Activated T-helper 2 cell treated with anti-CD3 and anti-CD28 coated beads, Interferon-gamma antibody, Interleukin-2, Interleukin-4, amounts not matched to agents 10 μg/mL and 5 μg/mL and 100 μg/mL, durations not matched to agents 14 hours and 24 hours and 36 hours (primary cell): ENCODE data around the gene TBC1D22B. TPM values are rescaled to one million over a fixed set of nuclear protein-coding genes. Genes with fewer than 3 reads are reported as not detected.
"Not testable (repeated sequence)": the region's sequence is repeated elsewhere in the genome, so short reads cannot be mapped to it uniquely, and the experiment has no call there.

Experiments
- DNase-seq: peaks from one replicate; pipeline ENCODE4 v3.0.0; 2021; ENCODE audit warnings: low spot score
- H3K27ac Mint-ChIP-seq: one replicate; pipeline ENCODE4 v1.8.0; 2021; ENCODE audit warnings: mixed read lengths
- H3K27me3 Mint-ChIP-seq: one replicate; pipeline ENCODE4 v1.8.0; 2021; ENCODE audit warnings: low read depth, mixed read lengths
- H3K36me3 Mint-ChIP-seq: one replicate; pipeline ENCODE4 v1.8.0; 2021; ENCODE audit warnings: low read depth, mixed read lengths
- H3K4me1 Mint-ChIP-seq: one replicate; pipeline ENCODE4 v1.8.0; 2021; ENCODE audit warnings: low read depth, mixed read lengths
- H3K4me3 Mint-ChIP-seq: one replicate; pipeline ENCODE4 v1.8.0; 2021; ENCODE audit warnings: low read depth, mild to moderate bottlenecking, moderate library complexity, mixed read lengths
- H3K9me3 Mint-ChIP-seq: one replicate; pipeline ENCODE4 v1.8.0; 2021; ENCODE audit warnings: mixed read lengths
- intact Hi-C: fragments of 100-400 bp; cut with micrococcal nuclease; formaldehyde crosslinking; loops from one replicate; pipeline ENCODE4 v1.15.1; 2023
- total RNA-seq: library from RNA; stranded (reverse); gene quantifications from 2 replicates; pipeline ENCODE4 v1.2.3, GENCODE V29; 2022

TBC1D22B gene
- total RNA-seq, 1 donor from 2014 or later: 13.8 TPM

DNA sequence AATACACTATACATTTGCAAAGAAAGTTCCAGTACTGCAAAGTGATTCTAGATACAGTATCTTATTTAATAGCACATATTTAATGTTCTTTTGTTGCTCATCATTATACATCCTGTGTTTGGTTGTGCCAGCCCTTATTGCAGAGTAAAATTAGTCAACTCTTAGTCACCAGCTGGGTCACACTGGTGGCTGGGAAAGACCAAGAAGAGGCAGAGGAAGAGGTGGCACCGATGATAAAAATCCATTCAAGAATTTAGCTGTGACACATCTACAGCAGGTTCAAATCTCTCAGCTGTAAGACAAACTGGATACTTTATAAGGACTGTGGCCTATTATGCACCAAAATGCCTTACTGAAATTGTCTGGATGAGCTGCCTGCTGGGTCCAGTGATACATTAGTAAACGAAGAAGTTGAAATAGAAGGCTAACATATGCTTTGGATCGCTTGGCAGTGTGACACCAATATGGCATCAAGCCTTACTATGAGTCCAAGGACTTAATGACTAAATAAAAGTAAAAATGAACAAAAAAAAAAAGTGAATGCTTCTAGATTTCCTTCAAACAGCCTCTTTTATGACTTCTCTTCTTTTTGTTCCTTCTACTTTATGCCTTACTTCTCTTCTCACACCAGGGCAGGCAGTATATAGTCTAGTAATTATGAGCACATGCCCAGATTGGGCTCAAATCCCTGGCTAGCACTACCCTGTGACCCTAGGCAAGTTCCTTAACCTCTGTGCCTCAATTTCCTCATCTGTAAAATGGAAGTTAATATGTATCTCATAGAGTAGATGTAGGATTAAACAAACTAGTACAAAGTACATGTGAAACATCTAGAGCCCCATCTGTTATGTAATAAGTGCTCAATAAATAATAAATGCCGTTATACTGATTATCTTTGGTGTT lies 66.8 kb downstream of the TBC1D22B start:
- no peak overlapping the region for H3K4me3 Mint-ChIP-seq
- H3K9me3 Mint-ChIP-seq: no peaks in the 10 kb centered on the region
- no peak for DNase-seq
- peak overlapping the region; percentile 12 for H3K27ac Mint-ChIP-seq
- H3K36me3 Mint-ChIP-seq: peaks cover 31% of the 10 kb centered on the region
- intact Hi-C loops: loop anchor here (1.0 to 5.0 kb wide), 4 partner anchors 28 to 368 kb away; partner anchors contain the start of gene RNF8
- H3K27me3 Mint-ChIP-seq: no peaks in the 10 kb centered on the region
- H3K4me1 Mint-ChIP-seq: peaks cover 13% of the 10 kb centered on the region

DNA sequence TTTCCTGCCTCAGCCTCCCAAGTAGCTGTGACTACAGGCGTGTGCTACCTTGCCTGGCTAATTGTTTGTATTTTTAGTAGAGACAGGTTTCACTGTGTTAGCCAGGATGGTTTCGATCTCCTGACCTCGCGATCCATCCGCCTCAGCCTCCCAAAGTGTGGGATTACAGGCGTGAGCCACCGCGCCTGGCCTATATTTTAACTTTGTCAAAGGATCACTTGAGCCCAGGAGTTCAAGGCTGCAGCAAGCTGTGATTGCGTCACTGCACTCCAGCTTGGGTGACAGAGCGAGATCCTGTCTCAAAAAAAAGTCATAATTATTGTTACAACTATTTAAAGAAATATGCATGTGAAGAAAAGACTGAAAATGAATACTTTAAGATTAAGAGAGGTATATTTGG lies 72.8 kb downstream of the TBC1D22B start:
- H3K4me1 Mint-ChIP-seq, H3K9me3 Mint-ChIP-seq, DNase-seq, H3K4me3 Mint-ChIP-seq, H3K27ac Mint-ChIP-seq, intact Hi-C loops, H3K27me3 Mint-ChIP-seq: not testable (repeated sequence)
- H3K36me3 Mint-ChIP-seq: peaks cover 24% of the 10 kb centered on the region

DNA sequence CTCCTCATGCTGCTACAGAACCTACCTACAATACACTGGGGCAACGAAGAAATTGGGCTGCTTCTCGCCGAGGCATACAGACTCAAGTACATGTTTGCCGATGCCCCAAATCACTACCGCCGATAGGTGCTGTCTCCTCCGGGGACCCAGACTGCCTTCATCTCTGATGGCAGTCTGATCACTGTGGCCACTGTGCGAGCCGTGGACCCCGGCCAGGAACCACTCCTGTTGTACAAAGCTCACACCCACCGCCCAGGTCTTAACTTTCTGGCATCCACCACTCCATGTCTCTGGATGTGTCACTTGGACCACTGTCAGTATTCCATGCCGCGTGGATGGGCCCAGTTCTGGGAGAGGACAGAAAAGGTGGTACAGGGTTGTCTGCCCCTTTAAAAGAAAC lies 73.5 kb downstream of the TBC1D22B start:
- Mint-ChIP-seq H3K9me3 (no peaks in the 10 kb centered on the region), H3K36me3 (peaks cover 24% of the 10 kb centered on the region), H3K27ac (no peak overlapping the region), H3K4me1 (peaks cover 6% of the 10 kb centered on the region), H3K4me3 (no peak overlapping the region), H3K27me3 (no peaks in the 10 kb centered on the region)
- intact Hi-C loops: no loop called here
- no peak for DNase-seq

DNA sequence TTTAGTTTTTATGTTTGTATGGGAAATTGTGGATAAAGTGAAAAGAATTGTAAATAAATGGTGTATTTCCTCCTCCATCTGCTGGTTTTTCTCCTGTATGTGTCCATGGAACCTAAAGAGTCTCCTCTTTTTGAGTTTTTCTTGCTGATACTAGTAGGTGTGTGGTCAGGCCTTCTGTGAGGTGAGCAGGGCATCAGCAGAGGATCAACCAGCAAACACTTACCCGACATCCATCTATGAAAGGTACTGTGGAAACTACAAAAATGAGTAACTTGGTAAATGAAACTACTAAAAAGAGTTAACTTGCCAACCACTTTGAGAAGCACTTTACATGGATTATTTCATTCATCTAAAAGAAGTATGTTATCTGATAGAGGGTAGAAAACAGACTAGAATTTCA lies 75.3 kb downstream of the TBC1D22B start:
- H3K4me3 Mint-ChIP-seq: no peak overlapping the region
- peak overlapping the region; percentile 44 for H3K27ac Mint-ChIP-seq
- H3K27me3 Mint-ChIP-seq: no peaks in the 10 kb centered on the region
- intact Hi-C loops: no loop called here
- peaks cover 22% of the 10 kb centered on the region for H3K36me3 Mint-ChIP-seq
- H3K9me3 Mint-ChIP-seq: no peaks in the 10 kb centered on the region
- no peak for DNase-seq
- H3K4me1 Mint-ChIP-seq: peaks cover 6% of the 10 kb centered on the region

DNA sequence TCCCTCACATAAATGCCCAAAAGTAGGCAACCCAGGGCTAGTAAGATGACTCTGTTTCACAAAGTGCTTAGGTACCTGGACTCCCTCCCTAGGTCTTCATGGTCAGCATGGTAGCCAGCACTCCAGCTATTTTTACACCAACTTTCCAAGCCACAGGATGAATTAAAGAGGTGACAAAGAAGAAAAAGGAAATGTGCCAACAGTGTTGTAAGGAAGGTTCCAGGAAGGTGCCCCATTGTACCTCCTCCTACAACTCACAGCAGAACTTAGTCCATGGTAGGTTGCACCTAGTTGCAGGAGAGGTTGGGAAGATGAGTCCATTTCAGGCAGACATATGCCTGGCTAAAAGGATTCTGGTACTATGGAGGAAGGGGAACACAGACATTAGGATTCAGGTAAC lies 76.5 kb downstream of the TBC1D22B start:
- H3K27ac Mint-ChIP-seq: no peak overlapping the region
- peaks cover 22% of the 10 kb centered on the region for H3K36me3 Mint-ChIP-seq
- no peak for DNase-seq
- H3K27me3 Mint-ChIP-seq: no peaks in the 10 kb centered on the region
- peaks cover 6% of the 10 kb centered on the region for H3K4me1 Mint-ChIP-seq
- no peak overlapping the region for H3K4me3 Mint-ChIP-seq
- H3K9me3 Mint-ChIP-seq: no peaks in the 10 kb centered on the region
- intact Hi-C loops: no loop called here

DNA sequence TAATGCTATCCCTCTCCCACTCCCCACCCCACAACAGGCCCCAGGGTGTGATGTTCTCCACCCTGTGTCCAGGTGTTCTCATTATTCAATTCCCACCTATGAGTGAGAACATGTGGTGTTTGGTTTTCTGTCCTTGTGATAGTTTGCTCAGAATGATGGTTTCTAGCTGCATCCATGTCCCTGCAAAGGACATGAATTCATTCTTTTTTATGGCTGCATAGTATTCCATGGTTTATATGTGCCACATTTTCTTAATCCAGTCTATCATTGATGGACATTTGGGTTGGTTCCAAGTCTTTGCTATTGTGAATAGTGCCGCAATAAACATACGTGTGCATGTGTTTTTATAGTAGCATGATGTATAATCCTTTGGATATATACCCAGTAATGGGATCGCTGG lies 80.7 kb downstream of the TBC1D22B start:
- H3K27me3 Mint-ChIP-seq, intact Hi-C loops, H3K9me3 Mint-ChIP-seq, H3K4me1 Mint-ChIP-seq, DNase-seq, H3K27ac Mint-ChIP-seq, H3K4me3 Mint-ChIP-seq, H3K36me3 Mint-ChIP-seq: not testable (repeated sequence)

DNA sequence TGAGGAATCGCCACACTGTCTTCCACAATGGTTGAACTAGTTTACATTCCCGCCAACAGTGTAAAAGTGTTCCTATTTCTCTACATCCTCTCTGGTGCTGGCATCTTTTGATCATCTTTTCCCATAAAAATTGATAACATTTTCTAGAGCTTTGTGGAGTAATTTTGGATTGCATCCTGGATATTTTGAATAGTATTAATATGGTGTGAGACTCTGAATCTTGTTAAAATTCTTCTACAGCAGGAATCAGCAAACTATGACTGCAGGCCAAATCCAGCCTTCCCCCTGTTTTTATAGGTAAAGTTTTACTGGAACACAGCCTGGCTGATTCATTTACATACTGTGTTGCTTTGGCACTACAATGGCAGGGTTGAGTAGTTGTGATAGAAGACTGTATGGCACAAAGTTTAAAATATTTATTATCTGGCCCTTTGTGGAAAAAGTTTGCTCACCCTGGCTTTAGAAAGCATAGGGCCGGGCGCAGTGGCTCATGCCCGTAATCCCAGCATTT lies 81.2 kb downstream of the TBC1D22B start:
- no peak for DNase-seq
- Mint-ChIP-seq H3K36me3 (peaks cover 3% of the 10 kb centered on the region), H3K4me3 (no peak overlapping the region), H3K9me3 (no peaks in the 10 kb centered on the region), H3K27ac (no peak overlapping the region), H3K4me1 (peaks cover 4% of the 10 kb centered on the region), H3K27me3 (peaks cover 8% of the 10 kb centered on the region)
- intact Hi-C loops: no loop called here

DNA sequence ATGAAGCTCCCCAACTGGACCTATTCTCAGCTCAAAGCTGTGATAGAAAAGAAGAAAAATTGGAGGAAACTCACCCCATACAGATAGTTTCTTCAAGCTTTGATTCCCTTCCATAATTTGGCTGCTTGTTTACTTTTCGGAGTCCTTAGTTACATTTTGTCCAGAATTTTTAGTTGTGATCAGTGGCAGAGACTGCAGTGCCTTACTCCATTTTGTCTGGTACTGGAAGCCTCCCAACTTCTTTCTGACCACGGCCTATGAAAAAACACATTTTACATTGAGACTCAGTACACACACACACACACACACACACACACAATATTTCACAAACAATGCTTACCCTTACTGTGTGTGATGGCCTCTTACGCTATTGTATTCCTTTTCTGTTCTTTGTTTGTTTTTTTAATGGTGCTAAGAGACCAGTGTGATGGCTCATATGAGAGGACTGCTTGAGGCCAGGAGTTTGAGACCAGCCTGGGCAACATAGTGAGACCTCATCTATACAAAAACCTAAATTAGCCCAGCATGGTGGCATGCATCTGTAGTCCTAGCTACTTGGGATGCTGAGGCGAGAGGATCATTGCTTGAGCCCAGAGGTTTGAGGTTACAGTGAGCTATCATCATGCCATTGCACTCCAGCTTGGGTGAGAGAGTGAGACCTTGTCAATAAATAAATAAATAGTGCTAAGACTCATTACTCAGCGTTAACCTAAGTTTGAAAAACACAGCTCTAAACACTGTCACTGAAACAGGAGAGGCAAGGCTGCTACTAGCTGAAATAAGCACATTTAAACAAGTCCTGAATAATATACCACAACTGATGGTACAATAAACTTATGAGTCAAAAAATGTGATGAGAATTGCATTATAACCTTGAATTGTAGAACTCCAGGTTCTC lies 82.4 kb downstream of the TBC1D22B start:
- Mint-ChIP-seq H3K36me3 (no peaks in the 10 kb centered on the region), H3K27me3 (peaks cover 13% of the 10 kb centered on the region), H3K9me3 (no peaks in the 10 kb centered on the region), H3K27ac (no peak overlapping the region), H3K4me1 (peaks cover 4% of the 10 kb centered on the region), H3K4me3 (no peak overlapping the region)
- intact Hi-C loops: no loop called here
- no peak for DNase-seq

DNA sequence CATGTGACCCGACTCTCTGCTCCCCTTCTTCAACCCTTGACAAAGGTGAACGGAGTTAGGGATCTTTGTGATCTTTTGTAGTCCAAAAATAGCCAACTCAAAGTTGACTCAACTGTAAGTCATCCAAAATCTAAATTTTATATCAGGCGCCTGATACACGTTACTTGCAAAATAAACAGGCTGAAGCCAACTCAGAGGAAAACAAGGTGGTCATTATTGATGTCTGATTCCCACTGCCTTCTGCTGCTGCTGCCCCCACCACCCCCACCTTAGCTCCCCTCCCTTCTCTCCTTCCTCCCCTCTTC lies 83.0 kb downstream of the TBC1D22B start:
- Mint-ChIP-seq H3K36me3 (no peaks in the 10 kb centered on the region), H3K4me1 (peaks cover 4% of the 10 kb centered on the region), H3K4me3 (no peak overlapping the region), H3K27me3 (peaks cover 13% of the 10 kb centered on the region), H3K27ac (no peak overlapping the region), H3K9me3 (no peaks in the 10 kb centered on the region)
- intact Hi-C loops: no loop called here
- no peak for DNase-seq

DNA sequence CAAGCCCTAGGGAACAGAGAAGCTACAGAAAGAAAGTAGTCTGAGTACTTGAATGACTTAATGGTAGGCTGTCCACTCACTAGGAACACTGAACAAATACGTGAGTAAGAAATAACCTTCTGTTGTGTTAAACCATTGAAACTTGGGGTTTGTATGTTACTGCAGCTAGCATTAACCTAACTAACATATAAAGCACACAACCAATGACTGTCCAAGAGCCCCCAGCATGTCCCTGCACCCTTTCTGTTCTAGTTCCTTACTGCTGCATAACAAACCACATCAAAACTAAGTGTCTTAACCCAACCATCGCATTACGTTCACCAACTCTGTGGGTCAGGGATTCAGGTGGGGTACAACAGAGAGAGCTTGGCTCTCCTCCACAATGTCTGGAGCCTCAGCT lies 85.7 kb downstream of the TBC1D22B start:
- DNase-seq: no peak
- no peaks in the 10 kb centered on the region for H3K9me3 Mint-ChIP-seq

DNA sequence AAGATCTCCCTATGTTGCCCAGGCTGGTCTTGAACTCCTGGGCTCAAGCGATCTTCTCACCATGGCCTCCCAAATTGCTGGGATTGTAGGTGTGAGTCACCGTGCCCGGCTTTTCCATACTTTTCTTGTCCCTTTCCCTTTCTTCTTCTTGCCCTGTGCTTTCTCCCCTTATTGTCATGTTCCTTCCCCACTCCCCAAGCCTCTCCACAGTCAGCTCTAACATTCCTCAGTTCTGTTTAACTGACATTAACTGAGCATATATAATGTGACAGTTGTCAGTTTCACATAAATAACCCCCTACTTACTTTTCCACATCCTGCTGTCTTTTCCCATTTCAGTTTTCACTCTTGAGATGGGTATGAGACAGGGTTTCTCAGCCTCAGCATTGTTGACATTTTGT lies 86.7 kb downstream of the TBC1D22B start:
- H3K4me3 Mint-ChIP-seq: no peak overlapping the region
- H3K4me1 Mint-ChIP-seq: peaks cover 4% of the 10 kb centered on the region
- no peak overlapping the region for H3K27ac Mint-ChIP-seq
- no peak for DNase-seq
- intact Hi-C loops: no loop called here
- H3K36me3 Mint-ChIP-seq: no peaks in the 10 kb centered on the region
- no peaks in the 10 kb centered on the region for H3K9me3 Mint-ChIP-seq
- H3K27me3 Mint-ChIP-seq: peaks cover 23% of the 10 kb centered on the region

More for the DNA sequence above, 85.7 kb downstream of the TBC1D22B start:
- Mint-ChIP-seq H3K27me3 (peaks cover 23% of the 10 kb centered on the region), H3K4me3 (no peak overlapping the region), H3K27ac (no peak overlapping the region), H3K36me3 (no peaks in the 10 kb centered on the region), H3K4me1 (peaks cover 4% of the 10 kb centered on the region)
- intact Hi-C loops: no loop called here

DNA sequence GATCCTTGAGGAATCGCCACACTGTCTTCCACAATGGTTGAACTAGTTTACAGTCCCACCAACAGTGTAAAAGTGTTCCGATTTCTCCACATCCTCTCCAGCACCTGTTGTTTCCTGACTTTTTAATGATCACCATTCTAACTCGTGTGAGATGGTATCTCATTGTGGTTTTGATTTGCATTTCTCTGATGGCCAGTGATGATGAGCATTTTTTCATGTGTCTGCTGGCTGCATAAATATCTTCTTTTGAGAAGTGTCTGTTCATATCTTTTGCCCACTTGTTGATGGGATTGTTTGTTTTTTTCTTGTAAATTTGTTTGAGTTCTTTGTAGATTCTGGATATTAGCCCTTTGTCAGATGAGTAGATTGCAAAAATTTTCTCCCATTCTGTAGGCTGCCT lies 88.2 kb downstream of the TBC1D22B start:
- not testable (repeated sequence) for H3K36me3 Mint-ChIP-seq

DNA sequence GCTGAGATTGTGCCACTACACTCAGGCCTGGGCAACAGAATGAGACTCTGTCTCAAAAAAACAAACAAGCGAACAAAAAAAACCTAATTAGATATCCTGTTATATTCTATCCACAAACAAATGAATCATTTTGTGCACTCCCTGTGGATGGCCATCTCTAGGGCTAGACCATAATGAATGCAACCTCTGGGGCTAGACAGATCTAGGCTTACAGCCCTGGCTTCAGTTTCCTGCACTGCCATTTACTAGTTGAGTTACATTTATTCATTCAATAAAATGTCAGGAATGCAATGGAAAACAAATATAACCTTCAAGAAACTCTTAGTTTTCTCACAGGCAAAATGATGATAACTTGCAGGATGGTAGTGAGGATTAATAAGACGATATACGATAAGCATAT lies 89.6 kb downstream of the TBC1D22B start:
- Mint-ChIP-seq H3K27me3 (peaks cover 23% of the 10 kb centered on the region), H3K9me3 (no peaks in the 10 kb centered on the region), H3K27ac (no peak overlapping the region), H3K36me3 (no peaks in the 10 kb centered on the region), H3K4me3 (no peak overlapping the region), H3K4me1 (peaks cover 4% of the 10 kb centered on the region)
- intact Hi-C loops: no loop called here
- no peak for DNase-seq

More for the DNA sequence above, 88.2 kb downstream of the TBC1D22B start:
- H3K27ac Mint-ChIP-seq, H3K4me1 Mint-ChIP-seq, DNase-seq, H3K9me3 Mint-ChIP-seq, intact Hi-C loops, H3K4me3 Mint-ChIP-seq: not testable (repeated sequence)
- H3K27me3 Mint-ChIP-seq: peaks cover 23% of the 10 kb centered on the region
